SK-N-MC (cell line): ENCODE data around the gene C14orf93.
"Not testable (repeated sequence)": the region's sequence is repeated elsewhere in the genome, so short reads cannot be mapped to it uniquely, and the experiment has no call there.

Experiments
- DNase-seq: peaks from one replicate; pipeline ENCODE4 v3.0.0-alpha.2; 2011; ENCODE audit warnings: low read depth, low spot score
- H3K27ac ChIP-seq: fragments of 200-600 bp; sonication (generic); 2 replicates; pipeline ENCODE4 v1.5.1; 2016; ENCODE audit warnings: mixed run types
- H3K36me3 ChIP-seq: fragments of 200-600 bp; sonication (generic); 2 replicates; pipeline ENCODE4 v1.6.1; 2017; ENCODE audit warnings: antibody characterized with exemption, low read length, mixed read lengths; ENCODE audit not compliant: insufficient read depth
- H3K4me3 ChIP-seq: fragments of 200-600 bp; sonication (generic); 2 replicates; pipeline ENCODE4 v1.5.1; 2016
- H3K9ac ChIP-seq: fragments of 200-600 bp; sonication (generic); 2 replicates; pipeline ENCODE4 v1.8.0; 2017; ENCODE audit warnings: mixed run types, mixed read lengths; ENCODE audit not compliant: insufficient read length
- H3K9me3 ChIP-seq: fragments of 200-600 bp; sonication (generic); 2 replicates; pipeline ENCODE4 v1.6.1; 2017; ENCODE audit warnings: low read depth, mild to moderate bottlenecking, antibody characterized with exemption, low read length, moderate library complexity, mixed read lengths
- EZH2 ChIP-seq: fragments of 200-600 bp; sonication (generic); IDR thresholded peaks from one replicate; pipeline ENCODE4 v1.6.1; 2017; ENCODE audit warnings: antibody characterized with exemption
- FOXP2 ChIP-seq: optimal IDR thresholded peaks from 2 replicates; pipeline ENCODE3; 2011; ENCODE audit warnings: mild to moderate bottlenecking, moderate library complexity; ENCODE audit not compliant: insufficient read depth; ENCODE audit errors: extremely low read length, control extremely low read depth
- POLR2AphosphoS5 ChIP-seq: IDR thresholded peaks from 2 replicates; pipeline ENCODE4 v1.6.1; 2012; ENCODE audit warnings: mild to moderate bottlenecking, low read depth, low read length, borderline replicate concordance

The C14orf93 gene

DNA sequence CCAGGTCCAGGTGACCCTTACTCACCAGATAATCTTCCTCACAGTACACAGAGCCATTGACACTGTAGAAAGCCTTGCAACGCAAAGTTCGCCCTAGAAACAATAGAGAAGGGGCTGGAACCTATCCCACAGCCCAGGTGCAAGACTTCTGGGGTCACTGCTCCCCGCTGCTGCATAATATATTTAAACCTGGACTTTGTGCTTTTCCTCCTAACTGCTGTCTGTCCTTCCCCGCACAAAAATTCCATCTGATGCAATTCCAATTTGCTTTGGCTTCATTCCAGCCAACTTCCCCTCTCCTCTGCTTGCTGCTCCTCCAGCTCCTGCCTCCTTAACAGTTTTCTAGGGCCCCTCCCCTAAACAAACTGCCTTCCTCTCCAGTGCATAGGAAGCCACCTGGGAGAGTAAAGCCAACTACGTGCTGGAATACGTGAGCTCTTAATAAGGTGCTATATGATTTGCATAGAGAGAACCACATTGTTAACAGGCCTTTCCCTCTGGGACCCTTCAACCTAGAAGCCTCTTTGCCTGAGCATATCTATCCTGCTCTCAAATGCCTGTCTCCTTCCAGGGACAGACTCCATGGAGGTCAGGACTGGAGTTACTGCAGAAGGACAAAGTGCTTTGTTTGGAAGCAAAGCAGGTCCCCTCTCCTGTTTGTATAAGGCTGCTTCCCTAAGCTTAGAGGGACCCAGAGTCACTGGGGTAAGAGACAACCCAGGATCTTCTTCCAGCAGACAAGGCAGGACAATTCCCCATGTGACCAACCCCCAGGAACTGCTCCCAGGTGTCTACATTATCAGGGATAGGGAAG, 33.1 kb downstream of the C14orf93 start:
- Histone ChIP-seq H3K27ac (peak overlapping the region; percentile 90), H3K36me3 (peaks cover 56% of the 10 kb centered on the region), H3K9me3 (no peaks in the 10 kb centered on the region), H3K4me3 (peak overlapping the region; percentile 62), H3K9ac (peak overlapping the region; percentile 71)
- TF ChIP-seq POLR2AphosphoS5 (no peak), FOXP2 (no peak), EZH2 (no peak)
- DNase-seq, result no peak

DNA sequence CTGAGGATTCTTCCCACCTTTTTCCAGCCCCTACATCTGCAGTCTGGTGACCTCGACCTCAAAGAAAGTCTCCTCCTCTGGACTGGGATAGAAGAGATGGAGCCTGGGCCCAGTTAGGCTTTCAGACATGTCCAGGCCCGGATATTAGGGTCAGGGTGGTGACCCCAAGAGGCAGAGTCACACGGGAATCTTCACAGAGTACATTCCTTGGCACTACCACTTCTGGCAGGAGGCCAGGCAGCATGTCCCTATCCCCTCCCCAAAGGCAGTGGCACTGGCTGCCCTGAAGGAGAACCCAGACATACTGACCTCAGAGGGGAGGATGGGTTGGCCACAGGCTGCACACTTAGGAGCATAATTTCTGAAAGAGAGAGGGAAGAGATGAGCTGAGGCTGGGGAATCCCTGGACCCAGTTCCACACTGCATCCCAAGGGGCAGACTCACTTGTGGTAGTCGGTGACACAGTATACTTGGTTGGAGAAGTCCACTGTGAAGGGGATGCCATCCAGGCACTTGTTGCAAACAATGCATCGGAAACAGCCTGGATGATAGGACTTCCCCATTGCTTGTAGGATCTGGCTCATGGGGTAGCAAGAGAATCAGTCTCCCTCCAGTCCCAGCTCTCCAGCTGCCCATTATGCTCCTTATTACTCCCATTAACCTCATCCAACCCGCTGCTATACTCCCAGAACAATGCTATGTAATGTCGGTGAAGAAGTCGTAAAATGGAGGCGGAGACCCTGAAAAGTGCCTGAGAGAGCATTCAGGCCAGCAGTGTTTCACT, 35.2 kb downstream of the C14orf93 start:
- no peak overlapping the region; the same call in 1 of the 2 replicates for H3K27ac ChIP-seq

DNA sequence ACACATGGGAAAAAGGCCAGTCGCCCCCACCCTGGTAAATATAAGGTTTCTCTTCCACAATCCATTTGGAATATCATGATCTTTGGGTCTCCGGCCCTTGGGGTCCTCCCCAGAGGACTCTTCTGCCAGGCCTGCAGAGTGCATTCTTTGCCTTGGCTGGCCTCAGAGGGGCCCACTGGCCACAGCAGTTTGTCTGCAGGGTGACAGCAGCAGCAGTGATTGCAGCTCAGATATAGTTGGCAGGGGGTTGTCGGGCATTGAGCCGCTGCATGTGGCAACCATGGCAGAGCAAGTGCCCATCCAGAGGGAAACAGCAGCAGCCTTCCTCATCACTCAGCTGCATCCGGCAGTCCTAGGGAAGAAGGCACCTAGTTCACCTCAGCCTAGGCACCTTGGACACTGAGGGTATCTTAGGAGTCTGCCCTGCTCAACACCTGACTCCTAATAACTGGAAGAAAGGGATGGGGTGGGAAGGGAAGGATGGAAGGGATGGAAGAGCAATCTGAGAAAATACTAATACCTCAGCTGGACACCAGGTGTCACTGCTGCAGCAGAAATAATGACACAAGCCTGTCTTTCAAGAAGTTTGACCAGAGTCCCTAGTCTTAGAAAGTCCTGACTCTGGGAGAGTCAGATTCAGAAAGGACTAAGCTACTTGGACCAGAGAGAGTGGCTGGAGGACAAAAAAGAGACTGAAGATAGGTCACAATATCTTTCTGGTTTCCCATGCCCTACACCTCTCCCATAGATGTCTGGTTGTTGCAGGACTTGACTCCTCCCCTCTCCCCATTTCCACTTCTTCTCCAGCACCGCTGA, 36.5 kb downstream of the C14orf93 start:
- no peak for DNase-seq
- Histone ChIP-seq H3K9me3 (no peaks in the 10 kb centered on the region), H3K36me3 (peaks cover 68% of the 10 kb centered on the region), H3K4me3 (no peak overlapping the region), H3K27ac (no peak overlapping the region), H3K9ac (no peak overlapping the region)
- TF ChIP-seq POLR2AphosphoS5, result no peak
- no peak for TF ChIP-seq EZH2
- TF ChIP-seq FOXP2, result no peak

More for the DNA sequence above, 35.2 kb downstream of the C14orf93 start:
- DNase-seq, result no peak
- H3K4me3 ChIP-seq, result no peak overlapping the region
- no peaks in the 10 kb centered on the region for H3K9me3 ChIP-seq
- no peak overlapping the region for H3K9ac ChIP-seq
- H3K36me3 ChIP-seq, result peaks cover 65% of the 10 kb centered on the region
- TF ChIP-seq EZH2 (no peak), POLR2AphosphoS5 (no peak), FOXP2 (no peak)

DNA sequence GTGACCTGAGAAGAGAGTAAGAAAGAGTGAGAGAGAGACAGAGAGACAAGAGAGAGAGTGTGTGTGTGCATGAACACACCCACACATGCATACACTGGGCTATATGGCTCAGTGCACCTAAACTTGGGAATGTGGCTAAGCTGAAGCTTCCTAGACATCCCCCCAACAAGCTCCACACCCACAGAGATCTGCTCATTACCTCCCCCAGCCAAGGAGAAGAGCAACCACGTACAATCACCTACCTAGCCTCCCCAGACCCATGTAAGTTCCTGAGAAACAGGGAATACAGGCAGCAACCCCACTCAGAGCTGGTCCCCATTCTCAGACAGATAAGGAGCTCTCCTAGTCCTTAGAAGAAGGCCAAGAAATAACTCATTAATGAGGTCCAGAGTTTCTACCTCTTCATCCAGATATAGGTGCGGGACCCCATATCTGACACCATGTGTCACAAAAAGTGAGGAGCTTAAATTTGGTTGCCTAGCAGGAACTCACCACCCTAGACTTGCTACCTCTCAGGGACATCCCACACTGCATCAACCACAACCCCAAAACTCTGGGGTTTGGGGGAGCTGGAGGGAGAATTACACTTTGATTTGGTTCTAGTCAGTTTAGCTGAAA, 37.5 kb downstream of the C14orf93 start:
- TF ChIP-seq POLR2AphosphoS5 (no peak), FOXP2 (no peak), EZH2 (no peak)
- no peak for DNase-seq
- Histone ChIP-seq H3K27ac (0 out of 2 replicates have a peak overlapping the region, but pooled peaks have one; percentile 35), H3K4me3 (no peak overlapping the region), H3K9me3 (no peaks in the 10 kb centered on the region), H3K9ac (no peak overlapping the region), H3K36me3 (peaks cover 64% of the 10 kb centered on the region)

DNA sequence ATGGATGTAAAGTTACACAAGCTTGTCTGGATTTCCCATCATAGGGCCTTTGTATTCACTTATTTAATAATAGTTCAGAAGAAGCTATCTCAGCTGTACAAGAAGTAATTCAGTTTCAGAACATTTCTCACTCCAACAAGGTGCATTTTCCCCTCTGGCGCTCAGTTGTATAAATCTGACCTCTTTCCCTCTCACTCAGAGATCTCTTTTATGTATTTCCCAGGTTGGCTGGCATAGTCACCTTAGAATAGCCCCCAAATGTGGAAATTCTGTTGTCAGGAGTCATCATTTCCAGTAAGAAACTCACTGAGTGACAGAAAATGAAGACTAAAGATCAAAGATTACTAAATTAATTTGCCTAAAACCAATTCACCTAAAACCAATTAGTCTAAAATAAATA, 38.8 kb downstream of the C14orf93 start:
- no peak for DNase-seq
- H3K9me3 ChIP-seq, result no peaks in the 10 kb centered on the region
- H3K9ac ChIP-seq, result no peak overlapping the region
- H3K4me3 ChIP-seq, result no peak overlapping the region
- H3K27ac ChIP-seq, result peak overlapping the region; percentile 36; the same call in 1 of the 2 replicates
- TF ChIP-seq EZH2, result no peak
- no peak for TF ChIP-seq POLR2AphosphoS5
- TF ChIP-seq FOXP2, result no peak
- peaks cover 60% of the 10 kb centered on the region for H3K36me3 ChIP-seq

DNA sequence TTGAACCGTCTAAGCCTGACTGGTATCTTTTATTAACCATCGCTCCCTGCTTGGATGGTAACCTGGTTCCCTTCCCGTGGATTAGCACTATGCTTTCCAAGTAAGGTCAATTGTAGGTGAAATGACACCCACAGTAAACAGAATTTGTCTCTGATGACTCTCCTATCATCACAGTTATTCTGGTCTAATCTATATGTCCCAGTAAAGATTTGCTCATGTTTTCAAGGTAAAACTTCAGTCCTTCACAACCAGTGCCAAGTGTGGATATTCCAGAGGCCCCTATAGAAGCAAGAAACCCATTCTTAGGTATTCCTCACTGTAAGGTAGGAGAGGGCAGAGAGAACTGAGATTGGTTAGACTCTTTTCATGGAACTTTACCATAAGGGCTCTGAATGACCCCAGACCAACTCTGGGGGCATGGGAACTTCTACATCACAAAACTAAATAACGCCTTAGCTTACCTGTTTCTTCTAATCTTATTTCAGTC, 43.1 kb downstream of the C14orf93 start:
- peaks cover 16% of the 10 kb centered on the region for H3K36me3 ChIP-seq
- H3K4me3 ChIP-seq, result no peak overlapping the region
- H3K27ac ChIP-seq, result peak overlapping the region; percentile 53; the same call in 1 of the 2 replicates
- H3K9ac ChIP-seq, result no peak overlapping the region
- no peaks in the 10 kb centered on the region for H3K9me3 ChIP-seq
- TF ChIP-seq POLR2AphosphoS5 (no peak), FOXP2 (no peak), EZH2 (no peak)
- DNase-seq, result no peak

DNA sequence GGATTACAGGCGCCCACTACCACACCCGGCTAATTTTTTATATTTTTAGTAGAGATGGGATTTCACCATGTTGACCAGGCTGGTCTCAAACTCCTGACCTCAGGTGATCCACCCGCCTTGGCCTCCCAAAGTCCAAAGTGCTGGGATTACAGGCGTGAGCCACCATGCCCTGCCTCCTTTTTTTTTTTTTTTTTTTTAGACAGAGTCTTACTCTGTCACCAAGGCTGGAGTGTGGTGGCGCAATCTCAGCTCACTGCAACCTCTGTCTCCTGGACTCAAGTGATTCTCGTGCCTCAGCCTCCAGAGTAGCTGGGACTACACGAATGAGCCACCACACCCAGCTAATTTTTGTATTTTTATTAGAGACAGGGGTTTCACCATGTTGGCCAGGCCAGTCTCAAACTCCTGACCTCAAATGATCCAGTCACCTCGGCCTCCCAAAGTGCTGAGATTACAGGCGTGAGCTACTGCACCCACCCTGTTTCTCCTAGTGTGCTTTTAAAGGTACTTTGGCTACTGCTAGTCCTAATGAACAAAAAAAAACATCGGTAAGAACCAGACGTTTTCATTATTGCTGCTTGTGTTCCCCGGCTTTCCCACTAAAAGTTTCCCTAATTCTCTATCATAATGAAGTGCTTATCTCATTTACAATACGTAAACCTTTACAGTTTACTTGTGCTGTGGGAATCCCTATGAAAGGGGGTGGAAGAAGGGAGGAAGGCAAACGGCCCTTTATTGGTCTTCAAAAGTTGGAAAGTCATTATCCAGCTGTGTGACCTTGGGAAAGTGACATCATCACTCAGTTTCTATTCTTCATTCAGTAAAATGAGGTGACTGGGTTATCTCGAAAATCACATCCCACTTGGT, 43.8 kb downstream of the C14orf93 start:
- not testable (repeated sequence) for H3K4me3 ChIP-seq, H3K9me3 ChIP-seq, H3K36me3 ChIP-seq, H3K9ac ChIP-seq, DNase-seq
- H3K27ac ChIP-seq, result peak overlapping the region; percentile 53; the same call in 1 of the 2 replicates
